Activated CD8-positive, alpha-beta T cell treated with anti-CD3 and anti-CD28 coated beads for 36 hours (primary cell): Measurements from ENCODE around the gene APOE. TPM values are rescaled to one million over a fixed set of nuclear protein-coding genes. Genes with fewer than 3 reads are reported as not detected.

Source experiments
- ATAC-seq: fragments of 200-7000 bp; cut with Tn5 transposase; one replicate; pipeline ENCODE4 v1.10.0; 2021; ENCODE audit warnings: mild to moderate bottlenecking, moderate library complexity
- CTCF ChIA-PET: fragments of 350-600 bp; sonication (Branson Sonifier 250); formaldehyde crosslinking; loops from one replicate; lab custom pipeline; 2021; ENCODE audit warnings: antibody characterized with exemption; lab: Charles Lee
- POLR2A ChIA-PET: fragments of 350-600 bp; sonication (Branson Sonifier 250); formaldehyde crosslinking; loops from one replicate; lab custom pipeline; 2021; ENCODE audit warnings: antibody characterized with exemption; lab: Charles Lee
- DNase-seq: peaks from one replicate; pipeline ENCODE4 v3.0.0-alpha.2; 2020
- H3K27ac Mint-ChIP-seq: one replicate; pipeline ENCODE4 v1.8.0; 2021; ENCODE audit warnings: mild to moderate bottlenecking, mixed read lengths
- H3K27me3 Mint-ChIP-seq: one replicate; pipeline ENCODE4 v1.8.0; 2021; ENCODE audit warnings: mixed read lengths
- H3K36me3 Mint-ChIP-seq: one replicate; pipeline ENCODE4 v1.8.0; 2021; ENCODE audit warnings: low read depth, mixed read lengths
- H3K4me1 Mint-ChIP-seq: one replicate; pipeline ENCODE4 v1.8.0; 2021; ENCODE audit warnings: low read depth, mixed read lengths
- H3K4me3 Mint-ChIP-seq: one replicate; pipeline ENCODE4 v1.8.0; 2021; ENCODE audit warnings: mild to moderate bottlenecking, moderate library complexity, mixed read lengths
- H3K9me3 Mint-ChIP-seq: one replicate; pipeline ENCODE4 v1.8.0; 2021; ENCODE audit warnings: mixed read lengths
- intact Hi-C: fragments of 100-400 bp; cut with micrococcal nuclease; formaldehyde crosslinking; loops from one replicate; pipeline ENCODE4 v1.10.0; 2022
- total RNA-seq, 2 experiments: library from RNA; stranded (reverse); gene quantifications; one replicate each; pipeline ENCODE4 v1.2.3, GENCODE V29; 2021
- TF ChIP-seq, protein P1 (sequence below): fragments of 200-600 bp; IDR thresholded peaks from one replicate; pipeline ENCODE4 v1.8.0; 2022; ENCODE audit warnings: antibody characterized with exemption, mild to moderate bottlenecking

The APOE gene
- total RNA-seq, 2 experiments from 2014 or later: 0.87 to 1.2 TPM

DNA sequence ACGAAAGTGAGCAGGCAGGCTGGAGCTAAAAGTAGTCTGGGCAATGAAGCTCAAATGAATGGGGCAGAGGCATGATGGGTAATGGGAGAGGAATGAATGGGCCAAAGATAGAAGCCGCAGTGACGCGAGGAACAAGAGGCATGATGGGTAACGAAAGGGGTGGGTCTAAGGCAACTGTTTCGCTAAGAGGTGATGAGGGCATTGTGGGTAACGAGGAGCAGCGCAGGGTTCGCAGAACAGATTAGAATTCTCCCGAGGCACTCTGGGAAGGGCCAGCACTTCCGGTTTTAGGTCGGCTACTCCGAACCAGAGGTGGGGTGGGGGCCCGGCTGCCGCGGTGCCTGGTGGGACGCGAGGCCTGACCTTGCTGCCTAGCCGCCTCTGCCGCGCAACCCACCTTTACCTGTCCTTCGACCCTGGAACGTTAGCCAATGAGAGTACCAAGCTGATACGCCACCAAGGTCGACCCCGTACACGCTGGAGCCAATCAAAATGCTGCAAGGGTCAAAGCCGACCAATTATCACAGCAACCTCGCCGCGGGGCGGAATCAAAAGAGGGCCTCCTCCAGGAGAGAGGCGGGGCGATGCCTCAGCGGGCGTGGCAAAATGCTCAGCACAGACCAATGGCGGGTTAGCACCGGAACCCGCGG is 15.1 kb upstream of the APOE start:
- intact Hi-C loops: no loop called here
- peak overlapping the region; percentile 78 for H3K4me3 Mint-ChIP-seq
- CTCF ChIA-PET: interaction anchor here (0.7 to 1.4 kb wide), 6 partner anchors 13 to 166 kb away, joined by 3 to 4 read pairs (median 3); no protein-coding TSS in a partner anchor
- DNase-seq (peak; percentile 100), ATAC-seq (peak; percentile 81)
- H3K27me3 Mint-ChIP-seq: no peaks in the 10 kb centered on the region
- POLR2A ChIA-PET: interaction anchor here (1.0 to 3.6 kb wide), 3 partner anchors 10 to 14 kb away, joined by 3 to 27 read pairs (median 9); partner anchors contain the start of gene APOE
- peaks cover 31% of the 10 kb centered on the region for H3K4me1 Mint-ChIP-seq
- peaks cover 35% of the 10 kb centered on the region for H3K36me3 Mint-ChIP-seq
- H3K27ac Mint-ChIP-seq: peak overlapping the region; percentile 95
- TF ChIP-seq, protein P1, sequence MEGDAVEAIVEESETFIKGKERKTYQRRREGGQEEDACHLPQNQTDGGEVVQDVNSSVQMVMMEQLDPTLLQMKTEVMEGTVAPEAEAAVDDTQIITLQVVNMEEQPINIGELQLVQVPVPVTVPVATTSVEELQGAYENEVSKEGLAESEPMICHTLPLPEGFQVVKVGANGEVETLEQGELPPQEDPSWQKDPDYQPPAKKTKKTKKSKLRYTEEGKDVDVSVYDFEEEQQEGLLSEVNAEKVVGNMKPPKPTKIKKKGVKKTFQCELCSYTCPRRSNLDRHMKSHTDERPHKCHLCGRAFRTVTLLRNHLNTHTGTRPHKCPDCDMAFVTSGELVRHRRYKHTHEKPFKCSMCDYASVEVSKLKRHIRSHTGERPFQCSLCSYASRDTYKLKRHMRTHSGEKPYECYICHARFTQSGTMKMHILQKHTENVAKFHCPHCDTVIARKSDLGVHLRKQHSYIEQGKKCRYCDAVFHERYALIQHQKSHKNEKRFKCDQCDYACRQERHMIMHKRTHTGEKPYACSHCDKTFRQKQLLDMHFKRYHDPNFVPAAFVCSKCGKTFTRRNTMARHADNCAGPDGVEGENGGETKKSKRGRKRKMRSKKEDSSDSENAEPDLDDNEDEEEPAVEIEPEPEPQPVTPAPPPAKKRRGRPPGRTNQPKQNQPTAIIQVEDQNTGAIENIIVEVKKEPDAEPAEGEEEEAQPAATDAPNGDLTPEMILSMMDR: no peak
- no peaks in the 10 kb centered on the region for H3K9me3 Mint-ChIP-seq

DNA sequence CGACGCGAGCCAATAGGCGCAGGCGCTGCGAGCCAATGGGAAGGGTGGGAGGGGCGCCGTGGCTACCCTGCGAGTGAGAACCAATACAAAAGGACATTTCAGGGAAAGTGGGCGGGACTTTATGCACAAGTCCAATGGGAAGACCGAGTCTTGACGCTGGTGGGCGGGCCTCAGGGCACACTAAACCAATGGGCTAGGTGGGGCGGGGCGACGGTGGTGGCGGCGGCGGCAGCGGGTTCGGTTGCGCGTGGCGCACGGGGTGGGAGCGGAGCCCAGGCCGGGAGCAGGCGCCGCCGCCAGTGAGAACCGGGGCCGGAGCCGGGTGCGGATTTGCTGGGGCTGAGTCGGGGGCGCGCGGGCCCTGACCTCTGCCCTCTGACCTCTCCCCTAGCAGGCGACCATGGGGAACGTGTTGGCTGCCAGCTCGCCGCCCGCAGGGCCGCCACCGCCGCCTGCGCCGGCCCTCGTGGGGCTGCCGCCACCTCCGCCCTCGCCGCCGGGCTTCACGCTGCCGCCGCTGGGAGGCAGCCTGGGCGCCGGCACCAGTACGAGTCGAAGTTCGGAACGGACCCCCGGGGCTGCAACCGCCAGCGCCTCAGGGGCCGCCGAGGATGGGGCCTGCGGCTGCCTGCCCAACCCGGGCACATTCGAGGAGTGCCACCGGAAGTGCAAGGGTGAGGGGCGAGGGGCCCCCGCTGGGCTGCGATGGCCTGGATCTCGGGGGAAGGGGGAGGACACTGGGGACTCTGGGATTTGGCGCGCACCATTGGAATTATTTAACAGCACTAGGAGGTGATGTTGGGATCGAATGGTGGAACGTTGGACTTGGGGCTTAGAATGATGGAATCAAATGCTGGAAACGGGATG is 14.3 kb upstream of the APOE start, which contains the start of gene TOMM40:
TSS of gene TOMM40 (plus strand) at position 239 of the 867 bp plus-strand sequence. CDS start at position 401, 162 bp downstream.
- no peak for ATAC-seq
- POLR2A ChIA-PET: interaction anchor here (0.9 to 3.6 kb wide), 4 partner anchors 9 to 64 kb away, joined by 3 to 27 read pairs (median 8); partner anchors contain the start of genes APOE and CLPTM1
- Mint-ChIP-seq H3K4me3 (peak within 1 kb of the TSS; percentile 78), H3K9me3 (no peaks in the 10 kb centered on the region), H3K27me3 (no peaks in the 10 kb centered on the region), H3K4me1 (peaks cover 31% of the 10 kb centered on the region), H3K27ac (peak within 1 kb of the TSS; percentile 95), H3K36me3 (peaks cover 41% of the 10 kb centered on the region)
- CTCF ChIA-PET: interaction anchor here (1.0 to 1.4 kb wide), 3 partner anchors 13 to 63 kb away, joined by 3 to 4 read pairs (median 4); no protein-coding TSS in a partner anchor
- TF ChIP-seq, protein P1: no peak
- DNase-seq: peak; percentile 33
- intact Hi-C loops: no loop called here

DNA sequence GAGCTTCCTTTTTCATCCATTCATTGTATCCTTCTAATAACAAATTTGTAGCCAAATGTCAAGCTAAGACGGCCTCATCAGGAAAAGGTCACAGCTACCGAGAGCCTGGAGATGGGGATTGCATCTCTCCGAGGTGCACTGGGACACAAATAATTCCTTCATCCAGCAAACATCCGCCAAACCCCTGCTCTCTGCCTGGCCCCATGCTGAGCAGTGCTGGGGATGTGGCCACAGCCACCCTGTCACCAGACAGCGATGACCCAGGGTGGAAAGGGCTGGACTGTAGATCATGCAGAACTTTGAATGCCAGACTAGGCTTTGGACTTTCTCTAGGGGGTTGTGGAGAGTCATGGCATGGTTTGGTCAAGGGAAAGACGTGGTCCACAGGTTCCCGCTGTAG is 12.7 kb upstream of the APOE start:
- ATAC-seq: no peak
- H3K4me1 Mint-ChIP-seq: peaks cover 31% of the 10 kb centered on the region
- POLR2A ChIA-PET: interaction anchor here (0.5 to 3.6 kb wide), 6 partner anchors 8 to 147 kb away, joined by 3 to 27 read pairs (median 4); partner anchors contain the start of genes APOE and CLPTM1
- DNase-seq: no peak
- no peaks in the 10 kb centered on the region for H3K27me3 Mint-ChIP-seq
- no peaks in the 10 kb centered on the region for H3K9me3 Mint-ChIP-seq
- CTCF ChIA-PET: interaction anchor here (0.8 to 1.0 kb wide), 3 partner anchors 9 to 61 kb away, joined by 4 read pairs; no protein-coding TSS in a partner anchor
- peak overlapping the region; percentile 78 for H3K4me3 Mint-ChIP-seq
- H3K27ac Mint-ChIP-seq: peak overlapping the region; percentile 93
- TF ChIP-seq, protein P1: no peak
- intact Hi-C loops: no loop called here
- H3K36me3 Mint-ChIP-seq: peaks cover 43% of the 10 kb centered on the region

DNA sequence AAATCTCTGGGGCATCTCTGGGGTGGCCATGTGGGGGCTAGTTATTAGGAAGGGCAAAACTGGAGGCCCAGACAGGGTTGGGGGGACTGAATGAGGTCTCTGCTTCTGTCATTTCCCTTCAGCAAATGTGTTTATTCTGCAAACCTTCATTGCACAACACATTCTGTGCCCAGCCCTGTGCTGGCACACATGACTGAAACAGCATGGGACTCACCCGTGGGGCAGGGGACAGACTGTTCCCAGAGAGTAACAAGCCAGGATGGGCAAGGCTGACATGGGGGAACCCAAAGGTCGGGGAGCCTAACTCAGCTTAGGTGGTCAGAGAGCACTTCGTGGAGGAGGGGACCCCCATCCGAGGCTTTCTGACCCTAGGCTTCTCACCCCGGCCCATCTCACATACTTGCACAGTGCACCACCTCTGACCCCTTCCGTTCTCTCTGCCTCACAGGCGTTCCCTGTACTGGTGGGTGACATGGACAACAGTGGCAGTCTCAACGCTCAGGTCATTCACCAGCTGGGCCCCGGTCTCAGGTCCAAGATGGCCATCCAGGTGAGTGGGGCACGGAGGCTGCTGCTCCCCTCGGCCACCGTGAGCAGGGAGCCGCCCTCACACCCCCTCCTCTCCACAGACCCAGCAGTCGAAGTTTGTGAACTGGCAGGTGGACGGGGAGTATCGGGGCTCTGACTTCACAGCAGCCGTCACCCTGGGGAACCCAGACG is 12.1 kb upstream of the APOE start:
- TF ChIP-seq, protein P1: no peak
- ATAC-seq: no peak
- ChIA-PET CTCF (no interaction called here), POLR2A (interaction anchor here (1.4 to 3.6 kb wide), 3 partner anchors 8 to 11 kb away, joined by 6 to 27 read pairs (median 14); partner anchors contain the start of gene APOE)
- peak overlapping the region; percentile 42 for H3K27ac Mint-ChIP-seq
- peaks cover 31% of the 10 kb centered on the region for H3K4me1 Mint-ChIP-seq
- intact Hi-C loops: no loop called here
- no peak for DNase-seq
- no peaks in the 10 kb centered on the region for H3K27me3 Mint-ChIP-seq
- peaks cover 46% of the 10 kb centered on the region for H3K36me3 Mint-ChIP-seq
- H3K4me3 Mint-ChIP-seq: peak overlapping the region; percentile 78
- no peaks in the 10 kb centered on the region for H3K9me3 Mint-ChIP-seq
